ENCODE results near the gene AGGF1.

- TF ChIP-seq, protein P1, sequence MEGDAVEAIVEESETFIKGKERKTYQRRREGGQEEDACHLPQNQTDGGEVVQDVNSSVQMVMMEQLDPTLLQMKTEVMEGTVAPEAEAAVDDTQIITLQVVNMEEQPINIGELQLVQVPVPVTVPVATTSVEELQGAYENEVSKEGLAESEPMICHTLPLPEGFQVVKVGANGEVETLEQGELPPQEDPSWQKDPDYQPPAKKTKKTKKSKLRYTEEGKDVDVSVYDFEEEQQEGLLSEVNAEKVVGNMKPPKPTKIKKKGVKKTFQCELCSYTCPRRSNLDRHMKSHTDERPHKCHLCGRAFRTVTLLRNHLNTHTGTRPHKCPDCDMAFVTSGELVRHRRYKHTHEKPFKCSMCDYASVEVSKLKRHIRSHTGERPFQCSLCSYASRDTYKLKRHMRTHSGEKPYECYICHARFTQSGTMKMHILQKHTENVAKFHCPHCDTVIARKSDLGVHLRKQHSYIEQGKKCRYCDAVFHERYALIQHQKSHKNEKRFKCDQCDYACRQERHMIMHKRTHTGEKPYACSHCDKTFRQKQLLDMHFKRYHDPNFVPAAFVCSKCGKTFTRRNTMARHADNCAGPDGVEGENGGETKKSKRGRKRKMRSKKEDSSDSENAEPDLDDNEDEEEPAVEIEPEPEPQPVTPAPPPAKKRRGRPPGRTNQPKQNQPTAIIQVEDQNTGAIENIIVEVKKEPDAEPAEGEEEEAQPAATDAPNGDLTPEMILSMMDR (IDR thresholded peaks at IDR 0.05), result no peak
- TF ChIP-seq POLR2AphosphoS5 (IDR thresholded peaks at IDR 0.05; ENCODE audit: insufficient read depth in 1 of 2, low read depth in 1 of 2), result no peak
- TF ChIP-seq POLR2A (IDR thresholded peaks at IDR 0.05), result no peak
These were observed 16.3 kb downstream of the AGGF1 start for GRCh38 chr5:77046416-77047073.

All from vagina (tissue), 2 donors.